ENCODE results near the gene MYADM.

The MYADM gene

DNA sequence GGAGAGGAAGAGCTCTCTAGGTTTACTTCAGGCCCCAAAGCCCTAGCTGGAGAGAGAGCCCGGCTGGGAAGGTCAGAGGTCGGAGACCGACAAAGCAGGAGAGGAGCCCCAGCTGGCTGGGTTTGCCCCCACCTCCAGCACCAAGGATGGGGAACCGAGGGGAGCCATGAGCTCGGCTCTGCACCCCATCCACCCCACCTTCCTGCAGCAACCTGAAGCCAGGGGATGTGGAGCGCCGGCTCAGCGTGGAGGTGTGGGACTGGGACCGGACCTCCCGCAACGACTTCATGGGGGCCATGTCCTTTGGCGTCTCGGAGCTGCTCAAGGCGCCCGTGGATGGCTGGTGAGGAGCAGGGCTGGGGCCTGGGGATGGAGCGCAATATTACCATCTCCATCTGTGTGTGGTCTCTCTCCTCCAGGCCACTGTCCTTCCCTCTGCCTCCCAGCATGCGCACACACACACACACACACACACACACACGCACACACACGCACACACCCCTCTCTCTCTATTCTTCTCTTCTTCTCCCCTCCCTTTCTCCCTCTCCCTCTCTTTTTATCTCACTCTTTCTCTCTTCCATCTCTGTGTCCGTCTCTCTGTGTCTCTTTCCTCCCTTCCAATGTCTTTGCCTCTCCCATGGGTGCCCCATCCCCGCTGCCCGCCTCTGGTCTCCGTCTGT, 24.8 kb downstream of the MYADM start:
- DNase-seq, result no peak

DNA sequence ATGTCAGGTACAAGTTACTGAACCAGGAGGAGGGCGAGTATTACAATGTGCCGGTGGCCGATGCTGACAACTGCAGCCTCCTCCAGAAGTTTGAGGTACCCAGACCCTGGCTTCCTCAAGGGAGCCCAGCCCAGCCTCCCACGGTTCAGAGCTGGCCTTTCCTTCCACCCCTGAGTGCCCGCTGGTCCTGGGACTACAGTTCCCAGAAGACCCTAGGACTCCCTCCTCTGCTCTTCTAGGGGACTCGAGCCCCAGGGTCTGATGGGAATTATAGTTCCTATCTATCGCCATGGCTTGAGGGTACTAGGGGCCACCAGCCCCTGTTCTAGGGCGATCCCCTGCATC, 25.3 kb downstream of the MYADM start:
- no peak for DNase-seq

DNA sequence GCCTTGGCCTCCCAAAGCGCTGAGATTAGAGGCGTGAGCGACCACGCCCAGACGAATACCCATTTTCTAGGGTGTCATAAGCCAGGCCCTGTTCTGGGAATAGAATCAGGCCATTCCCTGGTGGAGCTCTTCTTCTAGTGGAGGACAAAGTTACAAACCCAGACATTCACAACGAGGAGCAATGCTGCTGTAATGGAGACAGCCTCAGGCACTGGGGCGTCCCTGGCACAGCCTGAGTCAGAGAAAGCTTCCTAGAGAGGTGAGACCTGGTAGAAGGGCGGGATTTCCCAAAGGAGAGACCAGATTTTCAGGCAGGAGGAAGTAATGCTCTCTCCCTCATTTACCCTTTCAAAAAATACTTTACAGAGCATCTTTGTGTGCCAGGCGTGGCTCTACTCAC, 27.0 kb downstream of the MYADM start:
- DNase-seq, result no peak

DNA sequence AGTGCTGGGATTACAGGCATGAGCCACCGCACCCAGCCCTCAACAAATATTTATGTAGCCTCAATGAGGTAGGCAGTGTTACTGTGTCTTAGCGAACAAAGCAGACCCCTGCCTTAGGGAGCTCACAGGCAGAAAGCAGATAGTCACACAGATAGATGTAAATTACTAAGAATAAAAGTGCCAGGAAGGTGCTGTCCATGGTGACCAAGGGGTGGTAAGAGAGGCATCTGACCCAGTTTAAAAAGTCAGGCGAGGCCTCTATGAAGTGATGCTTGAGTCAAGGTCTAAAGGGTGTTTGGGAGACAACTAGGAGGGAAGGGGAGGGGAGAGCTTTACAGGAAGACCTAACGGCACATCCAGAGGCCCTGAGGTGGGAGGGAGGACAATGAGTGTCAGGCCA, 29.0 kb downstream of the MYADM start:
- no peak for DNase-seq

DNA sequence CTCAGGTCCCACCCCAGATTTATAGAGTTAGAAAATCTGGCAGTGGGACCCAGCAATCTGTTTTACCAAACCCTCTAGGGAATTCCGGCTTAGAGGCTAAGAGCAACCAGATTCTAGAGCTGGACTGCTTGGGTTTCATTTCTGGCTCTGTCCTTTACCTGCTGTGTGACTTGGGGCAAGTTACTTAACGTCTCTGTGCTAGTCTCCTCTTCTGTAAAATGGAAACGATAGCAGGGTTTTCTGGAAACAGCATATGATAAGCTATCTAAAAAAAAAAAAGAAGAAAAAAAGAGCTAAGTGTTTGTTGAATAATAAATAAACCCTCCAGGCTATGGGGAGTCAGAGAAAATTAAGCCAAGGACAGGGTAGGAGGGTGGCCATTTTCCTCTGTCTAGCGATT, 29.8 kb downstream of the MYADM start:
- DNase-seq, result no peak

DNA sequence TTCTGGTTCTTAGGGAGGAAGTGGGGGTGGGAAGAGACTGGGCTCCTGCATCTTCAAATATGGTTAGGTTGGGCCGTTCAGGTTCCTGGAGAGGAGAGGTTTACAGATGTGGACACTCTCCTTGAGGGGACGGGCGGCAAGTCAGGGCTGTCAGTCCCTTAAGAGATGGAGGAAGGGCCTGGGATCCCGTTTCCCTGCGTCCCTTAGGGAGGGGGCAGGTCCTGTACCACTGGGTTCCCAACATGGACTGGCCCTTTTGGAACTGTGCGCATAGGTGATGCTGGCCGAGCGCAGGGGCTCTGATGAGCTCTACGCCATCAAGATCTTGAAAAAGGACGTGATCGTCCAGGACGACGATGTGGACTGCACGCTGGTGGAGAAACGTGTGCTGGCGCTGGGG, 30.5 kb downstream of the MYADM start:
- no peak for DNase-seq

DNA sequence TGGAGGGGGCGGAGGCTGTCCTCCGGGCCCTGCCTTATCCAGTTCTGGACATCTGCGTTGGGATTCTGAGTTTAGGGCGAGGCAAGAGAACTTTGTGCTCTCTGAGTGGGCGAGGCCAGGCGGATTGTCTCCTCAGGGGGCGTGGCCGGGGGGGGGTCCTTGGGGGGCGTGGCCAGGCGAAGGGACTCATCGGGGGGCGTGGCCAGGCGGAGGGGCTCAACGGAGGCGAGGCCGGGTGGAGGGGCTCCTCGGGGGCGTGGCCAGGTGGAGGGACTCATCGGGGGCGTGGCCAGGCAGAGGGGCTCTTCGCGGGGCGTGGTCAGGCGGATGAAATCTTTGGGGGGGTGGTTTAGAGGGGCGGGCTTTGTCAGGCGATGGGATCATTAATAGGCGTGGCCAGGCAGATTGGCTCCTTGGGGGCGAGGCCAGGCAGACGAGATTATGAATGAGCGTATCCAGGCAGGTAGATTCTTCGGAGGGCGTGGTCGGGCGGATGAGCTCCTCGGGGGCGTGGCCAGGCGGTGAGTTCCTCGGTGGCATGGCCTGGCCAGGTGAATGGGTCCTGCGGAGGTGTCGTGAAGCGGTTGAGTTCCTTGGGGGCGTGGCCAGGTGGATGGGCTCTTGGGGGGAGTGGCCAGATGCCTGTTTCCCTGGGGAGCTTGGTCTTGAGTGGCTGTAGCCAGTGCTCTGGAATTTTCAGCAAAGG, 31.1 kb downstream of the MYADM start:
- DNase-seq, result no peak

DNA sequence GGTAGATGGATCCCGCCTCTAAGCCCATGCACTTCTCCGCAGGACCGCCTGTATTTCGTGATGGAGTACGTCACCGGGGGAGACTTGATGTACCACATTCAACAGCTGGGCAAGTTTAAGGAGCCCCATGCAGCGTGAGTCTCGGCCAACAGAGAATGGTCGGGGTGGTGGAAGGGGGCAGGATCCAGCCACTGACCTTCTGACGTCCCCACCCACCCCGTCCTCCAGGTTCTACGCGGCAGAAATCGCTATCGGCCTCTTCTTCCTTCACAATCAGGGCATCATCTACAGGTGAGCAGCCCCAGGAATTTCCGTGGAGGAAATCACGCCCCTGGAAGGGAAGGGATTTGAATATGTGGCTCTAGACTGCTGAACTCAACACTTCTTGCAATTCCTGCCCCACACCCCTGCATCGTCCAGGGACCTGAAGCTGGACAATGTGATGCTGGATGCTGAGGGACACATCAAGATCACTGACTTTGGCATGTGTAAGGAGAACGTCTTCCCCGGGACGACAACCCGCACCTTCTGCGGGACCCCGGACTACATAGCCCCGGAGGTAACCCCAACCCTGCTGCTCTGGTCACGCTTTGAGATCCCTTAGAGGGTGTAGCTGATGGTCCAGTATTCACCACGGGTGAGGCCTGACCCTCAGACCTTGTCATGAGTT, 32.6 kb downstream of the MYADM start:
- no peak for DNase-seq

DNA sequence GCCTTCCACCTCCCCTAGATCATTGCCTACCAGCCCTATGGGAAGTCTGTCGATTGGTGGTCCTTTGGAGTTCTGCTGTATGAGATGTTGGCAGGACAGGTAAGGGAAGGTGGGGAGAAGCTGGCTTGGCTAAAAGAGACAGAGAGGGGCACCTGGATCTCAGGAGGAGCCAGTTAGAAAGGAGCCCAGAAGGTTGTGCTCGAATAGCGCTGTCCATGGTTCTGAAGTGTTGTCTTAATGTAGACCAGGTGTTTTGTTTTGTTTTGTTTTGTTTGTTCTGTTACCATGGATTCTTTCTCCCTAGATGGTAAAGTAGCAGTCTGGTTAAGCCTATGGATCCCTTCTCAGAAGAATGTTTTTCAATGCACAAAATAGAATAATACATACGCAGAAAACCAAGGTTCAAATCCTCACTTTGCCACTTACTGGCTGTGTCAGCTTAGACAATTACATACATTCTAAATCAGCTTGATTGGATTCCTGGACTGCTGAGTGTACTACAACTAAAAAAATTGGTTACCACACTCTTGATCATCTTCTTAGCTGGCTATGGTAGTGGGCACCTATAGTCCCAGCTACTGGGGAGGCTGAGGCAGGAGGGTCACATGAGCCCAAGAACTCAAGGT, 35.5 kb downstream of the MYADM start:
- no peak for DNase-seq

DNA sequence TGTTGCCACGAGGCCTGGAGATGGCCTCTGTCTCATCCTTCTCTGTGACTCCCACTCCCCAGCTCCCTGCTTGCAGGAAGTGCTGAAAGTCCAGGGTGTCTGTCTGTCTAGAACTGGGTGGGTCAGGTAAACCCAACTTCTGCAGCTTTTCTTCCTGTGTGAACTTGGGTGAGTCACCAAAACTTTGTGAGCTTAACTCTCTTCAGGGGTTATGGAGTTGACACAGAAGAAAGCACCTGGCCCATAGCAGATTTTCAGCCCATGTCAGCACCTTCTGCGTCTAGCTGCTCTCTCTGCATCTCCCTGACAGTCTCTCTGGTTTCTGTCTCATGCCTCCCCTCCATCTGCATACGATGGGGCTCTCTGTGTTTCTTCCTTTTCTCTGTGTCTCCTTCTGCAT, 37.2 kb downstream of the MYADM start:
- no peak for DNase-seq

DNA sequence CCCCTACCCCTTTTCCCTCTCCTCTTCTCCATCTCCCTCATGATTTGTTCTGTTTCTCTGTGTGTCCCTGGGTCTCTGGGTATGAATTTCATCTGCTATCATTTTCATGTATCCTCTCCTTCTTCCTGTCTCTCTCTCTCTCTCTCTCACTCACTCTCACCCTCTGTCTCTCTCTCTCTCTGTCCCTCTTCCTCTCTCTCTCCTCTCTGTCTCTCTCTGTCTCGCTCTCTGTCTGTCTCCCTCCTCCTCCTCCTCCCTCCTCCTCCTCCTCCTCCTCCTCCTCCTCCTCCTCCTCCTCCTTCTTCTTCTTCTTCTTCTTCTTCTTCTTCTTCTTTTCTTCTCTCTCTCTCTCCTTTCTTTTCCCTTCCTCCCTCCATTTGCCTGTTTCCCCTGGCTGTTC, 38.1 kb downstream of the MYADM start:
- no peak for DNase-seq

DNA sequence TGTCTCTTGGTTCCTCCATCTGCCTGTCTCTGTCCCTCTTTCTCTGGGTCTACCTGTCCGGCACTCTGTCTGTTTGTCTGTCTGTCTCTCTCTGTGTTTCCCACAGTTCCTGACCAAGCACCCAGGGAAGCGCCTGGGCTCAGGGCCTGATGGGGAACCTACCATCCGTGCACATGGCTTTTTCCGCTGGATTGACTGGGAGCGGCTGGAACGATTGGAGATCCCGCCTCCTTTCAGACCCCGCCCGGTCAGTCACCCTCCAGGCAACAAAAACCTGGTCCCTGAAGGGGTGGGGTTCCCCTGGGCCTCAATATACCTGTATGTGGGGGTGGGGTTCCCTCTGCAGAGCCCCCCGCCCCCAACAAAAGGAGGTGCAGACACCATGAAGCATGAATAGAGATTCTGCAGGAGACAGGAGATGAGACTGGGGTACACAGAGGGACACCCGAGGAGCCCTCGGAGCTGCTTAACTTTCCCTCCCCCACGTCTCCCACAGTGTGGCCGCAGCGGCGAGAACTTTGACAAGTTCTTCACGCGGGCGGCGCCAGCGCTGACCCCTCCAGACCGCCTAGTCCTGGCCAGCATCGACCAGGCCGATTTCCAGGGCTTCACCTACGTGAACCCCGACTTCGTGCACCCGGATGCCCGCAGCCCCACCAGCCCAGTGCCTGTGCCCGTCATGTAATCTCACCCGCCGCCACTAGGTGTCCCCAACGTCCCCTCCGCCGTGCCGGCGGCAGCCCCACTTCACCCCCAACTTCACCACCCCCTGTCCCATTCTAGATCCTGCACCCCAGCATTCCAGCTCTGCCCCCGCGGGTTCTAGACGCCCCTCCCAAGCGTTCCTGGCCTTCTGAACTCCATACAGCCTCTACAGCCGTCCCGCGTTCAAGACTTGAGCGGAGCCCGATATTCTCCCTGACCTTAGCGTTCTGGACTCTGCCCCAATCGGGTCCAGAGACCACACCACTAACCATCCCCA, 38.8 kb downstream of the MYADM start:
- DNase-seq, result no peak

DNA sequence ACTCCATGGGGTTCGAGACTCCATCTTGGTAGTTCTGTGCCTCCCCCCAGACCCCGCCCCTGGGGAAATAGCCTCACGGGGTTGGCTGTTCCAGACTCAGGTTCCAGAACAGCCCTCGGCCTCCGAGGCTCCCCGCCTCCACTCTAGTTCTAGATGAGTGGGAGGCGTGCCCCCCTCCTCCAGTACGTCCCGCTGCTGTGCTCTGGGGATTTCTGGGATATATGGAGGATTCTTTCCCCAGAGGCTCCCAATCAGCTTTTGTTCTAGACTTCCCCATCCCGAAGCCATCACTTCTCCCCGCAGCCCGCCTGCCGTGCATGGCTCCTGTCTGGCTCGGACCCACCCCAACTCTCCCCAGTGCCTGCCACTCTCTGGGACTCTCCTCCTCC, 39.5 kb downstream of the MYADM start:
- DNase-seq, result no peak

DNA sequence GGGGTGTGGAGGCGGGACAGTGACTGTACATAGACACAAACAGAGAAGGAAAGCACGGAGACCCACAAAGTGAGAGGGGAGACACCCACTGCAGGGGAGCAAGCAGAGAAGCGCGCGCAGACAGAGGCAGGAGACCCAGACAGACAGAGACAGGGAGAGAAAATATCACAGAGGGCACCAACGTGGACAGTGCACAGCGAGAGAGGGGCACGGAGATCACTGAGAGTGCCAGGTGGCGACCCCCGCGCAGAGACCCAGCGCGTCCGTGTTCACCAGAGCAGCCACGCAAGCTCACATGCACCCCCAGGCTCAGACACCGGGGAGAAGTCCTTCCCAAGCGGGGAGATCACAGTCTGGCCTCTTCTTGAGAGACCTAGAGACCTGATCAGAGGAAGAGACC, 40.0 kb downstream of the MYADM start:
- no peak for DNase-seq

DNA sequence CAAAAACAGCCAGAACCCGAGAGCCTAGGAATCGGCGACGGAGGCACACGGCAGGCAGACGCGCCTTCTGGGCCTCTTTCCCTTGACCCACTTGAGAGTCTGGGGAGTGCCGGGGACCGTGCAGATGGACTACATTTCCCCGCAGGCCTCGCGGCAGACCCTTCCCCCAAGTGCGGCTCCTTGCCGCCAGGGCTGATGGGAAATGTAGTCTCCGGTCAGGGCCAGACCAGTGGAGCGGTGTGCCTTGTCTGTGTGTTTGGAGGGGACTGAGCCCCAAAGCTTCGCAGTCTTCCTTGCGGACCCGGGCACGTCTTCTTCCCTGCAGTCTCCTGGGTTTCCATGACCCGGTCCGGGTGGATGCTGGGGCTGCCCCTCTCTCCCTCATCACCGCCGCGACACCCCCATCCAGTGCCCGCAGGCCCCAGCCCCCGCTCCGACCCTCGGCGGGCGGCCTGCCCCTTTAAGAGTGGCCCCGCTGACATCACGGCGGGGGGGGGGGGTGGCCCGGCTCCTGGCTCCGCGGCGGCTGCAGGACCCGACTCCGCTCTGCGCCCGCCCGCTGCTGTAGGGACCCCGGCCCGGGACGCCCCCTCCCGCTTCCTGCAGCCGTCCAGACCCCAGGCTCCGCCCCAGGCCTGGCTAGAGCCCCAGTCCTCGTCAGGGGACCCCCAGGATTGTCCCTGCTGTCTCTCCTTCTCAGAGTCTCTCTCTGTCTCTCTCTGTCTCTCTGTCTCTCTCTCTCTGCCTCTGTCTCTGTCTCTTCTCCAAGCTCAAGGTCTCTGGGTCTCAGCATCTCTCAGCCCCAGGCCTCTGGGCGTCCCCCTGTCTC, 40.6 kb downstream of the MYADM start:
- DNase-seq, result no peak

DNA sequence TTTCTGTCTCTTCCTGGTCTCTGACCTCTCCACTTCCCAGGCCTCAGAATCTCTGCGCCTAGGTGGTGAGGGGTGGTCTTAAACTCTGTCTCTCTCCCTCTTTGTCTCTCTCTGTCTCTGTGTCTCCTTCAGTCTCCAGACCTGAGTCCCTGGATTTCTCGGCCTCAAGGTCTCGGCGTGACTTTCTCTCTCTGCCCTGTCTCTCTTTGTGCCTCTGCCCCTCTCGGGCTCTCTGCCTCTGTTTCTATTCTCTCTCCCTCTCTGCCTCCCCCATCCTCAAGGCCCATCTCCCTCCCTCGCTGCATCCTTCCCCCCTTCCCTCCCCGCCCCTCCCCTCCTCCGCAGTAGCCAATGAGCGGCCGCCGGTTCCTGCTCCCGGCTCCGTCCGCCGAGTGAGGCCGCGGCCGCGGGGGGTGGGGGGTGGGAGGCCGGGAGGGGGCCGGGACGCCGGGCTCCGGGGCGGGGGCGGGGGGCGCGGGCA, 41.3 kb downstream of the MYADM start, which contains the start of gene CACNG7:
CACNG7 (plus strand) TSS at position 344 of the 481 bp plus-strand sequence. CDS start 3,554 bp downstream, outside the sequence.
- no peak for DNase-seq

DNA sequence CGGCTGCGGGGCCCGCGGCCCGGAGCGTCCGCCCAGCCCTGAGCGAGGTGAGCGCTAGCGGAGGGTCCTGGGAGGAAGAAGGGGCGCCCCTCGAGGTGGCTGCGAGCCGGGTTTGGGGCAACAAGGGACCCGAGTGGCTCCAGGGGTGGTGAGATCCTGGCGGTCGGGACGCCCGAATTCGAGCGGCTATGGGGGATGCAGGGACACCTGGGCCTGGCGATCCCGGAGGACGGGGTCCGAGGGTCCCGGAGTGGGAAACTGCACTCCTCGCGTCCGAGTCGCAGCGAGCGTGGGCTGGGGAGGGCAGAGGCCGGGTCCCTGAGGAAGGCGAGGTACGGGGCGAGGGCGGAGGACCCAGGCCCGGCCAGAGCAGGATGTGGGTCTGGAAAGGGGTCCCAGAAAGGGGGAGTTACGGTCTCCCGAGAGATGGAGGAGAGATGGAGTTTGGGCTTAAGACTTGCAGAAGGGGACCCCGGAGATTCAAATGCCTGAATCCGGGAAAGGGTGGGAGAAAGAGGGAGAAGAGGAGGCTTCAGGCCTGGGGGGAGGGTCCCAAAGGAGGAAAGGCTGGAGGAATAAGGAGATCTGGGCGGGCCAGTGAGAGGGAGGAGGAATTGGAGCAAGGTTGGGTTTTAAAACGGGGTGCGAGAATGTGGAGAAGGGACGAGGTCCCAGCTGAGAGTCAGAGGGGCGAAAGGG, 41.9 kb downstream of the MYADM start:
- no peak for DNase-seq

DNA sequence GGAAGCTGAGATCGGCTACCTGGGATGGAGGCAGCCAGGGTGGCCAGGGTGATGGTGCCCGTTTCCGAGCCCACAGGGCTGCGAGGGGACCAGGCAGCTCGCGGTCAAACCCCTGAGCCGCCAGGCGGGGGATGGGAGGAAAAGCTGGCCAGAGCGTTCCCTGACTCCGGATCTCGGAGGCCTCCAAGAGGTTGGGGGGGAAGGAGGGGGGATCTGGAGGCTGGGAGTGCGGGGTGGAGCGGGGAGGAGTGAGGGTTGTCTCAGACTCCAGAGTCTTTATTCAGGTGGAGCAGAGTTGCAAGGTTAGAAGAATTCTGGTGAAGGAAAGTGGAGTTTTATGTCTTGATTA, 42.5 kb downstream of the MYADM start:
- DNase-seq, result no peak

DNA sequence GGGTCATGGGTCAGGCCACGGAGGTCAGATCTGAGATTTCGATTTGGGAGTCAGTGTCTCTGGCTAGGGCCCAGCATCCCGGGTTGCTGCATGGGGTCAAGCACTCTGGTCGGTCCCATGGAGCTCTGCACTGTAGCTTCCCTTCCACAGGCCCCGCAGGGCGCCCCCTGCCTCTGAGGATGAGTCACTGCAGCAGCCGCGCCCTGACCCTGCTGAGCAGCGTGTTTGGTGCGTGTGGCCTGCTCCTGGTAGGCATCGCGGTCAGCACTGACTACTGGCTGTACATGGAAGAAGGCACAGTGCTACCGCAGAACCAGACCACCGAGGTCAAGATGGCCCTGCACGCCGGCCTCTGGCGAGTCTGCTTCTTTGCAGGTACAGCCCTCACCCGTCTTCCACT, 45.0 kb downstream of the MYADM start:
- DNase-seq, result no peak

DNA sequence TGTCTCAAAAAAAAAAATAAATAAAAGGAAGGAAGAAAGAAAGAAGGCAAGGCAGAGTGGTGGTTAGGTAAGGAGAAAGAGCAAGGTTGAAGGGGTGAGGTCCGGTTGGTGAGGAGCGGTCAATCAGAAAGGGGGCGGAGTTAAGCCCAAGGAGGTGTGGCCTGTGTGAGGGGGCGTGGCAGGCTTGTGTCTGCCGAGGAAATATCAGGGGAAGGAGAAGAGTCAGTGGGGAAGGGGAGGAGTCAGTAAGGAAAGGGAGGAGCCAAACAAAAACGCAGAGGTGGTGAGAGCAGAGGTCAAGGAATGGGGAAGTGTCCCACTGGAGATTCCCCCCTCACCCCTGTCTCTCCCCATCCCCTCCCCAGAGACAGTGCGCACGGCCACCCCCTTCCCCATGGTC, 47.3 kb downstream of the MYADM start:
- no peak for DNase-seq

DNA sequence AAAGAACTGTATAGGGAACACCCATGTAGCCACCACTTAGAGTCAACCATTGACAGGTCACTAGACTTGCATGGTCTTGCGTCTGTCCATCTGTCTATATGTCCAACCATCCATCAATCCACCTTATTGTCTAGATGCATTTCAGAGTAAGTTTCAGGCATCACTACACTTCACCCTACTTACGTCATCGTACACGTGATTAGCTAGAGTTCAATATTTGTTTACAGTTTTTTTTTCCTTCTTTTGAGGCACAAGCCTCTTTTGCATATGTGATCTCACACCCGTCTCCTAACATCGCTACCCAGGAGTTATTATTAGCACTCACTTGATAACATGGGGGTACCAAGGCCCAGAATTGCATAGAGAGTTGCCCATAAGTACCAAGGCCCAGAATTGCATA, 48.3 kb downstream of the MYADM start:
- DNase-seq, result no peak
